VCaP (cell line): ENCODE results near the gene USPL1.
"Not testable (repeated sequence)": the region's sequence is repeated elsewhere in the genome, so short reads cannot be mapped to it uniquely, and the experiment has no call there.

ENCODE experiments used
- H3K27ac ChIP-seq: fragments of 450-650 bp; 2 replicates; pipeline ENCODE4 v1.5.1; 2017
- CTCF ChIP-seq: fragments of 450-650 bp; conservative IDR thresholded peaks from 2 replicates; pipeline ENCODE4 v1.5.1; 2017; ENCODE audit warnings: mild to moderate bottlenecking, moderate library complexity

Gene USPL1

DNA sequence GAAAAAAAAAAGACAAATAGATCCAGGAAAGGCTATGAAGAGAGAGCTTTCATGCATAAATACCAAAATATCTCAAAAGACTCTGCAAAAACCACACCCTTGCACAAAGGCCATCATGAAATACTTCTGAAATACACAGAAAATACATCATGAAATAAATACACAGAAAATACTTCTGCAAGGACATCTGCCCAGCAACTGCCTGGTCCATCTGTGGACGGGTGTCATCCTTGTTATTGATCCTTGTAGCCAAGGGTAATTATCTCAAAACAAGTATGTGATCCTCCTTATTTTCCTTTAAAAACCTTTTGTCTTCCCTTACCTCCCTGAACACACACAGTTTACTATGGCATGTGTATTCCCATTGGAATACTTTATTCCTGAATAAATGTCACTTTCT, 6.9 kb downstream of the USPL1 start:
- H3K27ac ChIP-seq = no peak overlapping the region
- TF ChIP-seq CTCF = no peak

DNA sequence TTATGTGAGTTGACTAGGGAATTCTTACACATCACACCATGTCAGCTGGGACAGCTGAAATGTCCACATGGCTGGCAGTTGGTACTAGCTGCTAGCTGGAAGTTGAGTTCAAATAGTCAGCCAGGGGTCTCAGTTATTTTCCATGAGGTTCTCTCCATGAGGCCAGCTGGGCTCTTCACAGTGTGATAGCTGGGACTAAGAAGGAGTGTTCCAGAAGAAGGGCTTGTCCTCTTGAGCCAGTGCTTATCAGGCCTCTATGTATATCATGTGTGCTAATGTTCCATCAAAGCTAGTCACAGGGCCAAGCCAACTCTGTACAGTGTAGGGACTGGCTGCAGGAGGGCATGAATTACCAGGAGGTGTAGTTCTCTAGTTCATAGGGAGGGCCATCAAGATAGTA, 11.8 kb downstream of the USPL1 start:
- no peak for TF ChIP-seq CTCF
- H3K27ac ChIP-seq = no peak overlapping the region

- no peak overlapping the region for H3K27ac ChIP-seq
- TF ChIP-seq CTCF = no peak
Observed at GRCh38 chr13:30633861-30634260, 16.1 kb downstream of the USPL1 start.

DNA sequence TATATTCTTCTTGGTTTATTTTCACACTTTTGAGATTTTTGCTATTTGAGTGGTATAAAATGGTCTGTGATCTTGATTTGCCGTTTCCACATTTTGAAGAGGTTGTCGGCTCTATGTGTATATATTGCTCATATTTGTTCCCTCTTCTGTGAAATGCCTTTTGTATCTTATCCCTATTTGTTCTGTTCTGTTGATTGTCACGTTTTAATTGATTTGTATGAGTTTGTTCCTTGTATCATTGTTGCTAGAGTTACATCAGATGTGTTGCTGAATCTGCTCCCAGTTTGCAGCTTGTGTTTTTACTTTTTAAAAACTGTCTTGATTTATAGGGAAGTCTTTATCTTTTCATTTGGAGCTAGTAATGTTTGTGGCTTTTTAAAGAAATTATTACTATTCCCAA, 17.1 kb downstream of the USPL1 start:
- no peak for TF ChIP-seq CTCF
- no peak overlapping the region for H3K27ac ChIP-seq

GRCh38 chr13:30638301-30638700, 20.6 kb downstream of the USPL1 start:
- TF ChIP-seq CTCF = no peak
- H3K27ac ChIP-seq = no peak overlapping the region

DNA sequence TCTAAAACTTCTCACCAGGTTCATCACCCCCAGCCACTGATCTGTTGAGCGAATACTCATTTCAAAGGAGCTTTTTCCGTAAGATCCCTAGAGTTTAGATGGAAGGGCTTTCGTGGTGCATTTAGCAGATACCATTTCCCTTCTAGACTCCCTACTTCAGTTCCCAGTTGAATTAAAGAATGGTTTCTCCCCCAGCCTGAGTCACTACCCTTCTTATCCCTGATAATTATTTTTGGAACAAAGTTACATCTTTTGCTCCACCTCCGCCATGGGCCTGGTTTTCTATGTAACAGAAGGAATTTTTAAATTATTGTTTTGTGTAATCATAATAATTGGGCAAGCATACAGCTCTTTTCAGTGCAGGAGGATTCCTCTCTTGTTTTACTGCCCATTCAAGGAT, 22.0 kb downstream of the USPL1 start:
- H3K27ac ChIP-seq = no peak overlapping the region

DNA sequence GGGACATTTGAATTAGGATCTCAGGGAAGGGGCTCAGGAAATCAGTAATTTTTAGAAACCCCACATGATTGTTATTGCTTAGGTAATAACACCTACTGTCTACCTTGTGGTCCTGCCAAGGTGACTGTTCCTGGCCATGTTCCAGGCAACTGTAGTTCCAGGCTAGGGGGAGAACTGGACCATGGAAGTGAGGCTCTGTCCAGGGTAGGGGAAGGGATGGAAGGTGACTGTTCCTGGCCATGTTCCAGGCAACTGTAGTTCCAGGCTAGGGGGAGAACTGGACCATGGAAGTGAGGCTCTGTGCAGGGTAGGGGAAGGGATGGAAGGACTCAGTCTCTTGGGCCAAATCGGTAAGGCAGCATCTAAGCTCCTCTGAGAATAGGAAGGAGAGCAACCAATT, 23.5 kb downstream of the USPL1 start:
- H3K27ac ChIP-seq = not testable (repeated sequence)

More for the DNA sequence above, 22.0 kb downstream of the USPL1 start:
- no peak for TF ChIP-seq CTCF

GRCh38 chr13:30645629-30646028, 27.9 kb downstream of the USPL1 start:
- 0 out of 2 replicates have a peak overlapping the region, but pooled peaks have one; percentile 1 for H3K27ac ChIP-seq
- no peak for TF ChIP-seq CTCF
